Measurements from ENCODE around the gene ZBTB47.

ZBTB47 gene

GRCh38 chr3:42680806-42681205 is 27.3 kb downstream of the ZBTB47 start:
- peaks cover 22% of the 10 kb centered on the region for H3K4me1 Mint-ChIP-seq
- H3K4me3 Mint-ChIP-seq, result no peak overlapping the region
- peaks cover 15% of the 10 kb centered on the region for H3K9me3 Mint-ChIP-seq
- no peak for TF ChIP-seq CTCF (IDR thresholded peaks at IDR 0.05; ENCODE audit: unreplicated experiment in 3 of 3)
- H3K27me3 Mint-ChIP-seq (ENCODE audit: low read depth), result peaks cover 7% of the 10 kb centered on the region
- no peaks in the 10 kb centered on the region for H3K36me3 Mint-ChIP-seq (ENCODE audit: low read depth)
- H3K27ac Mint-ChIP-seq, result no peak overlapping the region

GRCh38 chr3:42681361-42682038 is 28.0 kb downstream of the ZBTB47 start:
- H3K4me1 Mint-ChIP-seq, result peaks cover 22% of the 10 kb centered on the region
- H3K36me3 Mint-ChIP-seq (ENCODE audit: low read depth), result no peaks in the 10 kb centered on the region
- no peak overlapping the region for H3K4me3 Mint-ChIP-seq
- no peak for TF ChIP-seq CTCF (IDR thresholded peaks at IDR 0.05; ENCODE audit: unreplicated experiment in 3 of 3)
- peaks cover 9% of the 10 kb centered on the region for H3K27me3 Mint-ChIP-seq (ENCODE audit: low read depth)
- H3K27ac Mint-ChIP-seq, result no peak overlapping the region
- H3K9me3 Mint-ChIP-seq, result peaks cover 11% of the 10 kb centered on the region

GRCh38 chr3:42682301-42683070 is 29.0 kb downstream of the ZBTB47 start:
- Mint-ChIP-seq H3K4me1 (peaks cover 31% of the 10 kb centered on the region), H3K4me3 (no peak overlapping the region), H3K27me3 (ENCODE audit: low read depth) (peaks cover 9% of the 10 kb centered on the region), H3K36me3 (ENCODE audit: low read depth) (no peaks in the 10 kb centered on the region), H3K27ac (no peak overlapping the region), H3K9me3 (peaks cover 6% of the 10 kb centered on the region)
- TF ChIP-seq CTCF (IDR thresholded peaks at IDR 0.05; ENCODE audit: unreplicated experiment in 3 of 3), result no peak

DNA sequence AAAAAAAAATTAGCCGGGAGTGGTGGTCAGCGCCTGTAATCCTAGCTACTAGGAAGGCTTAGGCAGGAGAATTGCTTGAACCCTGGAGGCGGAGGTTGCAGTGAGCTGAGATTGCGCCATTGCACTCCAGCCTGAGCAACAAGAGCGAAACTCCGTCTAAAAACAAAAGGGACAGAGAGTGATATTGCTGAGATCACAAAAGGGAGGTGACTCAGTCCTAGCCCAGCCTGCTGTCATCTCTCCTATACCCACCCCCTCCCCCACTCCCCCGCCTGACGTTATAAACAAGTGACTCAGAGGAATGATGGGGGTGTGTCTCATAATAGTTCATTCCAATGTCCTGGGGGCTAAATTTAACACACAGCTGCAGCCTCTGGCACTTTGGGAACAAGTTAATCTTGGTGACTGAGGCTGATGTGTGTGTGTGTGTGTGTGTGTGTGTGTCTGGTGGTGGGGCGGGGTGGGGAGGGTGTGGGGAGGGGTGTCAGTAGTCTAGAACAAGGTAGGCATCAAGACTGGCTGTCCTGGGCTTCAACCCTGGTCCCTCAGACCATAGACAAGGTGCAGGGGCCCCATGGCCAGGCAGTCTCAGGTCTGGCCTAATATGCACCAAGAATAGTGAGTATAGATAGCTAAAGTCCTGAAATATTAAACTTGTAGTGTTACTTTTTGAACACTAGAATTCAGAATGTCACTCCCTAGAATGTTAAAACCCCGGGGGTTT is 30.5 kb downstream of the ZBTB47 start:
- no peaks in the 10 kb centered on the region for H3K9me3 Mint-ChIP-seq
- H3K4me1 Mint-ChIP-seq, result peaks cover 34% of the 10 kb centered on the region
- peak overlapping the region in 1 of 3 experiments; percentile 59 for H3K27ac Mint-ChIP-seq
- no peaks in the 10 kb centered on the region for H3K36me3 Mint-ChIP-seq (ENCODE audit: low read depth)
- TF ChIP-seq CTCF (IDR thresholded peaks at IDR 0.05; ENCODE audit: unreplicated experiment in 3 of 3), result no peak
- H3K4me3 Mint-ChIP-seq, result peak overlapping the region in 1 of 3 experiments; percentile 11
- H3K27me3 Mint-ChIP-seq (ENCODE audit: low read depth), result peaks cover 9% of the 10 kb centered on the region

- peaks cover 39% of the 10 kb centered on the region for H3K4me1 Mint-ChIP-seq
- H3K9me3 Mint-ChIP-seq, result no peaks in the 10 kb centered on the region
- peak overlapping the region in 1 of 3 experiments; percentile 79 for H3K4me3 Mint-ChIP-seq
- no peak for TF ChIP-seq CTCF (IDR thresholded peaks at IDR 0.05; ENCODE audit: unreplicated experiment in 3 of 3)
- H3K36me3 Mint-ChIP-seq (ENCODE audit: low read depth), result no peaks in the 10 kb centered on the region
- H3K27me3 Mint-ChIP-seq (ENCODE audit: low read depth), result peaks cover 15% of the 10 kb centered on the region
- H3K27ac Mint-ChIP-seq, result no peak overlapping the region
Measured at GRCh38 chr3:42684632-42685362, 31.3 kb downstream of the ZBTB47 start.
